NCI-H526 treated with DMSO at 0.1 percent for 48 hours (cell line): ENCODE measurements around the gene GRAP2.

ENCODE experiments used
- DNase-seq: peaks from one replicate; lab custom pipeline; 2025; lab: John Stamatoyannopoulos, UW

GRAP2 gene

GRCh38 chr22:40015358-40015976 is 114.6 kb downstream of the GRAP2 start:
- DNase-seq = no peak

- DNase-seq = no peak
Observed at GRCh38 chr22:40018051-40018450, 117.2 kb downstream of the GRAP2 start.

GRCh38 chr22:40019100-40019499 is 118.2 kb downstream of the GRAP2 start:
- no peak for DNase-seq

GRCh38 chr22:40020956-40021355 is 120.1 kb downstream of the GRAP2 start:
- no peak for DNase-seq

GRCh38 chr22:40021401-40022000 is 120.6 kb downstream of the GRAP2 start:
- DNase-seq = no peak

GRCh38 chr22:40022536-40023240 is 121.8 kb downstream of the GRAP2 start:
- no peak for DNase-seq
